Colonic mucosa (tissue), 4 donors: Measurements from ENCODE around the gene MTA1. TPM values are rescaled to one million over a fixed set of nuclear protein-coding genes. Genes with fewer than 3 reads are reported as not detected.

Experiments used
- DNase-seq: peaks from one replicate; pipeline ENCODE4 v3.0.0-alpha.2; 2020
- H3K27ac ChIP-seq: fragments of 200-600 bp; one replicate; pipeline ENCODE4 v1.8.0; 2021
- H3K27me3 ChIP-seq: fragments of 200-600 bp; one replicate; pipeline ENCODE4 v1.8.0; 2021
- H3K36me3 ChIP-seq: fragments of 200-600 bp; one replicate; pipeline ENCODE4 v1.8.0; 2021
- H3K4me1 ChIP-seq: fragments of 200-600 bp; one replicate; pipeline ENCODE4 v1.8.0; 2021; ENCODE audit warnings: mild to moderate bottlenecking
- H3K4me3 ChIP-seq: fragments of 200-600 bp; one replicate; pipeline ENCODE4 v1.8.0; 2021
- H3K9ac ChIP-seq, 2 donors: one replicate each; pipeline ENCODE4 v1.7.0; 2013; ENCODE audit warnings: control low read depth in 2 of 2, low read depth in 2 of 2, low read length in 2 of 2
- H3K9me3 ChIP-seq: fragments of 200-600 bp; one replicate; pipeline ENCODE4 v1.8.0; 2021
- intact Hi-C: fragments of 100-400 bp; cut with DNase I; formaldehyde crosslinking; loops from one replicate; pipeline ENCODE4 v1.14.1; 2022
- total RNA-seq, 2 donors: library from RNA; stranded (reverse); fragmentation: NEBNext Ultra II Directional in 1 of 2; extraction: Animal tissue kit (Norgen Biotek cat#: 25700) in 1 of 2; gene quantifications; one replicate each; pipeline ENCODE4 v1.2.1, GENCODE V29; 2021
- TF ChIP-seq, protein P1 (sequence below): fragments of 200-600 bp; IDR thresholded peaks from one replicate; pipeline ENCODE4 v1.8.0; 2022; ENCODE audit warnings: antibody characterized with exemption, mild to moderate bottlenecking
- donor health status: healthy.
- donor health status: DM: no; HTN: no; CAD: no.
- donor health status: DM: no; HTN: no; CAD: no.

The MTA1 gene
- total RNA-seq, 2 donors from 2014 or later: 47.0 to 90.2 TPM

DNA sequence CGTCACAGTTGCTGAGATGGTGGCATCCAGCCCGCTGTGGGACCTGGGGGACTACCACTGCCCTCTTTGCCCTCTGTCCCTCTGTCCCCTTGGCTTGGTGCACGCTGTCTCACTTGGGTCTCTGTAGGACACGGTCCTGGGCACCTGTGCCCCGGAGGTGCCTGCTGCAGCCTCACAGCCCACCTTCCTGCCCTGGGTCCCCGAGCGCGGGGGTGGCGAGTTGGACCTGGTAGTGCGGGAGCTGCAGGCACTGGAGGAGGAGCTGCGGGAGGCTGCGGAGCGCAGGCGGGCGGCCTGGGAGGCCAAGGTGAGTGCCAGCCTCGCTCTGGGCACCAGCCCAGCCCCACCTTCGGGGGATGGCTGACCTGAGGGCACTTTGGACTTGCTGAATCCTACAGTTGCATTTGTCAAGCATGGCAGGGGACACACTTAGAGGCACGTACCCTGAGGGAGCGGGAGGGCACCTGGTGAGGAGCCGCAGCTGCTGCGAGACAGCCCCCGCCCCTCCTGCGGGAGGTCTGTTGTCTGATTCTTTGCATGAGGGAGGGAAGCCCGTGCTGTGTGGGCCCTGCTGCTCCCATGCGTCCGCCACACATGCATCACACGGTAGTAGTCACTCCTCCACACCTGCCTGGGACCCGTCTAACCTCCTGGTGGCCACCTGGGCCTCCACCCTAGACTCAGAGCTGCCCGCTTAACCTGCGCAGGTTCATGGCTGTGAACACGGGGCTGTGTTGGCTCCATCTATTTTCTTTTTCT is 78.2 kb downstream of the MTA1 start:
- TF ChIP-seq, protein P1, sequence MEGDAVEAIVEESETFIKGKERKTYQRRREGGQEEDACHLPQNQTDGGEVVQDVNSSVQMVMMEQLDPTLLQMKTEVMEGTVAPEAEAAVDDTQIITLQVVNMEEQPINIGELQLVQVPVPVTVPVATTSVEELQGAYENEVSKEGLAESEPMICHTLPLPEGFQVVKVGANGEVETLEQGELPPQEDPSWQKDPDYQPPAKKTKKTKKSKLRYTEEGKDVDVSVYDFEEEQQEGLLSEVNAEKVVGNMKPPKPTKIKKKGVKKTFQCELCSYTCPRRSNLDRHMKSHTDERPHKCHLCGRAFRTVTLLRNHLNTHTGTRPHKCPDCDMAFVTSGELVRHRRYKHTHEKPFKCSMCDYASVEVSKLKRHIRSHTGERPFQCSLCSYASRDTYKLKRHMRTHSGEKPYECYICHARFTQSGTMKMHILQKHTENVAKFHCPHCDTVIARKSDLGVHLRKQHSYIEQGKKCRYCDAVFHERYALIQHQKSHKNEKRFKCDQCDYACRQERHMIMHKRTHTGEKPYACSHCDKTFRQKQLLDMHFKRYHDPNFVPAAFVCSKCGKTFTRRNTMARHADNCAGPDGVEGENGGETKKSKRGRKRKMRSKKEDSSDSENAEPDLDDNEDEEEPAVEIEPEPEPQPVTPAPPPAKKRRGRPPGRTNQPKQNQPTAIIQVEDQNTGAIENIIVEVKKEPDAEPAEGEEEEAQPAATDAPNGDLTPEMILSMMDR: no peak
- Histone ChIP-seq H3K9me3 (no peaks in the 10 kb centered on the region), H3K27me3 (no peaks in the 10 kb centered on the region), H3K9ac (no peak overlapping the region), H3K36me3 (no peaks in the 10 kb centered on the region), H3K4me1 (no peaks in the 10 kb centered on the region), H3K27ac (no peak overlapping the region), H3K4me3 (no peak overlapping the region)
- no peak for DNase-seq
- intact Hi-C loops: no loop called here

DNA sequence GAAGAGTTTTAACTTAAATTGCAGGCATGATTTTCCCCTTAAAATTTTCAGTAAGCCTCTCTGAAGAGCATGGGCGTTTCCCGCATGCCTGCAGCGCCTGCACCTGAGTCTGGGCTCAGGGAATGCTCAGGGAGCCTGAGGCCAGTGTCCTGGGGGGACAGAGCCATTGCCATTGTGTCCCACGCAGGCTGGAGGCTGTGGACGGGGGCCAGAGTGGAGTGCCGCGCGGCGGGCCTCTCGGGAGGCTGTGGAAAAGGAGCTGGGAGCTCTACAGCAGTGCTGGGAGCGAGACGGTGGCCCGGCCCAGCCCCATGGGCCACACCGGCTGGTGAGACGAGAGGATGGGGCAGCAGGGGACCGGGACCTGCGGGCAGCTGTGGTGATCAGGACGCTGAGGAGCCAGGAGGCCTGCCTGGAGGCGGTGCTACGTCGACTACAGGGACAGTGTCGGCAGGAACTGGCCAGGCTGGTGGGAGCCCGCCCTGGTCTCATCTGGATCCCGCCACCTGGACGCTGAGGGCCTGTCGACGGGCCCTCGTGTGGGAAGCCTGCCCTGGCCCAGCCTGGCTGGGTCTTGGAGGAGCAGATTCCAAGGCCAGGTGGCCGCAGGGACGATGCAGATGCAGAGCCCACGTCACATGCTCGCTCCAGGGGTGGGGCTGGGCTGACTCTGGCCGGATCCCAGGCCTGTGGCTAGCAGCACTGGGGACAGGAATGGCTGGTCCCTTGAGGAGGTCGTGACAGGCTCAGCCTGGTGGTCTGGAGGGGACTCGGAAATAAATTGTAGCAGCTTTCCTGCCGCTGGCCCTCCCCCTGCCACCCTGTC is 79.0 kb downstream of the MTA1 start:
- no peak overlapping the region for H3K9ac ChIP-seq
- no peak for DNase-seq

DNA sequence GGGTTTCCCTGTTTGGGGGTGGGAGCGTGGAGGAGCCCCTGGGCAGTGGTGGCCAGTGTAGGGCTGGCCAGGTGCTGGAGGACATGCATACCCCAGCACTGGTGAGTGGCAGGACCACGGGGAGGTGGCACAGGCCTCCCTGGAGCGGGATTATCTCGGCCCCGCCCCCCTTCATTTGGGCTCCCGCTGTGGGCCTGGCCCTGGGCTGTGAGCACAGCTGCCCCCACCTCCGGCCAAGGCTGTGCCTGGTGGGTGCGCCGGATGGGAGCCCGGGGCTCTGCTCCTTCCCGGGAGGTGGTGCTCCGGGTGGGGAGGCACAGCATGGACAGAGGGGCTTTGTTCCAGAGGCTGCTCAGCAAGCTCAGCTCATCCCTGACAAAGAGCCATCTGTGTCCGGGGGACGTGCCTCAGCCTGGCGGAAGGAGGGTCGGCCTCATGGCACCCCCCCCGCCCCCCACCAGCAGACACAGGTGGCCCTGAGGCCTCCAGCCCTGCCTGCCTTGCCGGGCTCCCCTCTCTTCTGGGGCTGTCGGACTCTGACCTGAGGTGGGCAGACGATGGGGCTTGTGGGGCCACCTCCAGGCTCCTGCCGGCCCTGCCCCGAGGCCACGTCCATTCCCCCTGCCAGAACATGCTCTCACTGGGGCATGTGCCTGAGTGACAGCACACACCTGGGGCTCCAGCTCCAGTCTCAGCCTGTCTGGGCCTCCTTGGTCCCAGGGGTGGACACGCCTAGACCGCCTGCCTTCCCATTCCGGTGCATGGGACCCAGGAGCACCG is 79.8 kb downstream of the MTA1 start:
- DNase-seq: no peak
- no peak overlapping the region for H3K4me3 ChIP-seq
- H3K27me3 ChIP-seq: no peaks in the 10 kb centered on the region
- no peak overlapping the region for H3K27ac ChIP-seq
- H3K36me3 ChIP-seq: no peaks in the 10 kb centered on the region
- intact Hi-C loops: no loop called here
- H3K9me3 ChIP-seq: no peaks in the 10 kb centered on the region
- no peaks in the 10 kb centered on the region for H3K4me1 ChIP-seq
- TF ChIP-seq, protein P1: no peak
- H3K9ac ChIP-seq: no peak overlapping the region

More for the DNA sequence above, 79.0 kb downstream of the MTA1 start:
- H3K27me3 ChIP-seq: no peaks in the 10 kb centered on the region
- no peaks in the 10 kb centered on the region for H3K9me3 ChIP-seq
- intact Hi-C loops: no loop called here
- TF ChIP-seq, protein P1: no peak
- no peak overlapping the region for H3K27ac ChIP-seq
- H3K4me3 ChIP-seq: no peak overlapping the region
- no peaks in the 10 kb centered on the region for H3K36me3 ChIP-seq
- no peaks in the 10 kb centered on the region for H3K4me1 ChIP-seq

DNA sequence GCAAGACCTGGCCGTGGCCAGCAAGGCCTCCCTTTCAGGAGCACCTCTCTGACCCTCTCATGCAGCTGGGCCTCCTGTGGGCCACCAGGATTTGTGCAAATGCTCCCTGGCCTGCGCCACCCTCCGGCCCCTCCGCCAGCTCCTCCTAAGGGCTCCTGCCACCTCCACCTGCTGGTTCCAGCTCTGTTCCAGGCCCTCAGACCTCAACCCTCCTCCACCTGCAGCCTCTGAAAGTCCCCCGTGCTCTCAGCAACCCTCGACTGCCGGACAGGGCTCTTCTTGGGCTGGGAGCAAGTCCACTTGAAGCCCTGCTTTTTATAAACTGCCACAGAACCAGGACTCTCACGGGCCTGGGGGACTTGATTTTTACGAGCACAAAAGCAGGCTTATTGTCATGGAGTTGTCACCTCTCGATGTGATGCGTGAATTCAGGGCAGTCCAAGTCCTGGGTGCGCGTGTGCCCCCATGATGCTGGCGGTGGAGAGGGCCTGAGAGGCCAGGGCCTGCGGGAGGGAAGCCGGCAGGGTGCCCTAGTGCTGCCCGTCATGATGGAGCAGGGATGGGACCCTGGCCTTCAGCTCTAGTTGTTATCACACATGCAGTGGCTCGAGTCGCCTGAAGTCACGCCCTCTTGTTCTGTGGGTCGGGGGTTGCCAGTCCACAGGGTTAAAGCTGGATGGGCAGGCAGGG is 80.6 kb downstream of the MTA1 start:
- no peak for DNase-seq
- Histone ChIP-seq H3K36me3 (no peaks in the 10 kb centered on the region), H3K9ac (no peak overlapping the region), H3K4me3 (no peak overlapping the region), H3K4me1 (no peaks in the 10 kb centered on the region), H3K27me3 (no peaks in the 10 kb centered on the region), H3K9me3 (no peaks in the 10 kb centered on the region), H3K27ac (no peak overlapping the region)
- TF ChIP-seq, protein P1: no peak
- intact Hi-C loops: no loop called here

DNA sequence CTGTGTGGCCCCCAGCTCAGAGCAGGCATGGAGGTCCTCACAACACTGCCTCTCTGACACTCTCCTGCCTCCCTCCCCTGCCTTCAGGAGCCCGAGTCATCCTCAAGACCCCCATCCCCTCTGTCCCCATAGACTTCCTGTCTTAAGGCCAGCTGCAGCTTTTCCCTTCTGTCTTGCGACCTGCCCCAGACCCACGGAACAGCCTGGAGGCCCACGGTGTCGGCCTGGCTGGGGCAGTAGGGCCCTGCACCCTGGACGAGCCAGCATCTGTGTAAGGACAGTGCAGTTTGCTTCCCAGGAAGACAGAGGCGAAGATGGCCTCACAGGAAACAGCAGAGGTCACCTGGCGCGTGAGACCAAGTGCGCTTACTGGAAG is 81.1 kb downstream of the MTA1 start:
- no peak for DNase-seq

More for the DNA sequence above, 81.1 kb downstream of the MTA1 start:
- H3K27me3 ChIP-seq: no peaks in the 10 kb centered on the region
- no peak overlapping the region for H3K4me3 ChIP-seq
- H3K4me1 ChIP-seq: no peaks in the 10 kb centered on the region
- intact Hi-C loops: no loop called here
- H3K9me3 ChIP-seq: no peaks in the 10 kb centered on the region
- no peaks in the 10 kb centered on the region for H3K36me3 ChIP-seq
- TF ChIP-seq, protein P1: no peak
- no peak overlapping the region for H3K9ac ChIP-seq
- no peak overlapping the region for H3K27ac ChIP-seq
